GM12878 (cell line): Measurements from ENCODE around the gene REPS2. TPM values are rescaled to one million over a fixed set of nuclear protein-coding genes. Genes with fewer than 3 reads are reported as not detected.

Source experiments
- CHD4 ChIP-seq: fragments of 200-600 bp; sonication (generic); IDR thresholded peaks from 2 replicates; pipeline ENCODE4 v1.6.1; 2016; ENCODE audit warnings: mild to moderate bottlenecking
- JUND ChIP-seq: IDR thresholded peaks from 2 replicates; pipeline ENCODE4 v1.6.1; 2012; ENCODE audit warnings: low read depth, mild to moderate bottlenecking, low read length, improper control_type of control experiment, moderate library complexity
- RAD21 ChIP-seq: IDR thresholded peaks from 2 replicates; pipeline ENCODE4 v1.6.1; 2011; ENCODE audit warnings: mild to moderate bottlenecking, low read depth, low read length, moderate library complexity; ENCODE audit not compliant: insufficient read depth
- RAD51 ChIP-seq: fragments of 450-650 bp; IDR thresholded peaks from 2 replicates; pipeline ENCODE4 v1.6.1; 2016; ENCODE audit warnings: moderate library complexity, mild to moderate bottlenecking, inconsistent platforms
- ZNF274 ChIP-seq: IDR thresholded peaks from one replicate; pipeline ENCODE4 v1.8.0; 2011; ENCODE audit not compliant: insufficient read length, insufficient read depth
- polyA plus RNA-seq, 11 experiments: library from polyadenylated mRNA; depleted of rRNA in 4 of 11; unstranded in 6 of 11; stranded (reverse) in 5 of 11; fragments of >200 nt; fragmentation: Nextera tagmentation in 4 of 11; fragmentation: Illumina TruSeq in 1 of 11; extraction: Ambion mirVana in 4 of 11; extraction: Trizol in 1 of 11; gene quantifications; 1 replicate in 1 of 11; 2 replicates in 10 of 11; pipeline versions ENCODE4 v1.2.1 to v1.2.3, GENCODE V29; 2011 to 2016; ENCODE audit warnings: inconsistent platforms in 2 of 11, missing spikeins in 2 of 11, low read depth in 1 of 11
- total RNA-seq, 4 experiments: library from RNA; depleted of rRNA in 3 of 4; stranded (reverse); fragments of >200 nt in 3 of 4; fragmentation: Illumina TruSeq in 1 of 4; extraction: Trizol in 1 of 4; gene quantifications; 2 replicates each; pipeline versions ENCODE4 v1.2.1 to v1.2.3, GENCODE V29; 2013 to 2021
- TF ChIP-seq, protein P1 (sequence below): fragments of 450-650 bp; IDR thresholded peaks from 2 replicates; pipeline ENCODE4 v1.6.1; 2017; ENCODE audit warnings: antibody characterized with exemption, mild to moderate bottlenecking, moderate library complexity
- TF ChIP-seq, protein P2 (sequence below): IDR thresholded peaks from 2 replicates; pipeline ENCODE4 v1.6.1; 2011; ENCODE audit warnings: low read depth, low read length, improper control_type of control experiment, borderline replicate concordance
- TF ChIP-seq, protein P3 (sequence below): fragments of 150-350 bp; IDR thresholded peaks from 2 replicates; pipeline ENCODE4 v1.6.1; 2016; ENCODE audit warnings: low read depth, low read length

Gene REPS2
- total and polyA plus RNA-seq, 10 of the 15 experiments (the other 5 are each of a cell fraction or from before 2014, with no cell fraction given): 2.1 to 6.8 (median 3.9) TPM

DNA sequence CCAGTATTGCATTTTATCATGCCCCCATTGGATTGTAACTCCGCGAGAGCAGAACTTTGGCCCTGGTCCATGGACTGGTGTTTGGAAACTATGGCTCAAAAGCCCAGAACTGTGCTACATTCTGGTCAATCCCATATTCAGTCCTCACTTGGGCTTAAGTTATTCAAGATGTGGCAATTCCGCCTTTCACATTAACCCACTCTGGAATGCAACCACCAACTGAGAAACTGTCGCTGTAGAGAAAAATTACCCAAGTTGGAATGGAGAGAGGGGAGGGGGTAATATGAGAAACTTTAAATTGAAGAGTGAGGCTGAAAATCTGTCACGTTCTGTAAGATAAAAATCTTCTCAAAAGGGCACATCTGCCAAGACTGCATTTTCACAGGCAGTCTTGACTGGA, 239.0 kb downstream of the REPS2 start (continued):
- TF ChIP-seq, protein P1, sequence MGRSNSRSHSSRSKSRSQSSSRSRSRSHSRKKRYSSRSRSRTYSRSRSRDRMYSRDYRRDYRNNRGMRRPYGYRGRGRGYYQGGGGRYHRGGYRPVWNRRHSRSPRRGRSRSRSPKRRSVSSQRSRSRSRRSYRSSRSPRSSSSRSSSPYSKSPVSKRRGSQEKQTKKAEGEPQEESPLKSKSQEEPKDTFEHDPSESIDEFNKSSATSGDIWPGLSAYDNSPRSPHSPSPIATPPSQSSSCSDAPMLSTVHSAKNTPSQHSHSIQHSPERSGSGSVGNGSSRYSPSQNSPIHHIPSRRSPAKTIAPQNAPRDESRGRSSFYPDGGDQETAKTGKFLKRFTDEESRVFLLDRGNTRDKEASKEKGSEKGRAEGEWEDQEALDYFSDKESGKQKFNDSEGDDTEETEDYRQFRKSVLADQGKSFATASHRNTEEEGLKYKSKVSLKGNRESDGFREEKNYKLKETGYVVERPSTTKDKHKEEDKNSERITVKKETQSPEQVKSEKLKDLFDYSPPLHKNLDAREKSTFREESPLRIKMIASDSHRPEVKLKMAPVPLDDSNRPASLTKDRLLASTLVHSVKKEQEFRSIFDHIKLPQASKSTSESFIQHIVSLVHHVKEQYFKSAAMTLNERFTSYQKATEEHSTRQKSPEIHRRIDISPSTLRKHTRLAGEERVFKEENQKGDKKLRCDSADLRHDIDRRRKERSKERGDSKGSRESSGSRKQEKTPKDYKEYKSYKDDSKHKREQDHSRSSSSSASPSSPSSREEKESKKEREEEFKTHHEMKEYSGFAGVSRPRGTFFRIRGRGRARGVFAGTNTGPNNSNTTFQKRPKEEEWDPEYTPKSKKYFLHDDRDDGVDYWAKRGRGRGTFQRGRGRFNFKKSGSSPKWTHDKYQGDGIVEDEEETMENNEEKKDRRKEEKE: no peak
- TF ChIP-seq CHD4: no peak
- no peak for TF ChIP-seq RAD21
- TF ChIP-seq ZNF274: no peak
- TF ChIP-seq RAD51: no peak
- TF ChIP-seq, protein P2, sequence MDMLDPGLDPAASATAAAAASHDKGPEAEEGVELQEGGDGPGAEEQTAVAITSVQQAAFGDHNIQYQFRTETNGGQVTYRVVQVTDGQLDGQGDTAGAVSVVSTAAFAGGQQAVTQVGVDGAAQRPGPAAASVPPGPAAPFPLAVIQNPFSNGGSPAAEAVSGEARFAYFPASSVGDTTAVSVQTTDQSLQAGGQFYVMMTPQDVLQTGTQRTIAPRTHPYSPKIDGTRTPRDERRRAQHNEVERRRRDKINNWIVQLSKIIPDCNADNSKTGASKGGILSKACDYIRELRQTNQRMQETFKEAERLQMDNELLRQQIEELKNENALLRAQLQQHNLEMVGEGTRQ: no peak
- no peak for TF ChIP-seq JUND
- TF ChIP-seq, protein P3, sequence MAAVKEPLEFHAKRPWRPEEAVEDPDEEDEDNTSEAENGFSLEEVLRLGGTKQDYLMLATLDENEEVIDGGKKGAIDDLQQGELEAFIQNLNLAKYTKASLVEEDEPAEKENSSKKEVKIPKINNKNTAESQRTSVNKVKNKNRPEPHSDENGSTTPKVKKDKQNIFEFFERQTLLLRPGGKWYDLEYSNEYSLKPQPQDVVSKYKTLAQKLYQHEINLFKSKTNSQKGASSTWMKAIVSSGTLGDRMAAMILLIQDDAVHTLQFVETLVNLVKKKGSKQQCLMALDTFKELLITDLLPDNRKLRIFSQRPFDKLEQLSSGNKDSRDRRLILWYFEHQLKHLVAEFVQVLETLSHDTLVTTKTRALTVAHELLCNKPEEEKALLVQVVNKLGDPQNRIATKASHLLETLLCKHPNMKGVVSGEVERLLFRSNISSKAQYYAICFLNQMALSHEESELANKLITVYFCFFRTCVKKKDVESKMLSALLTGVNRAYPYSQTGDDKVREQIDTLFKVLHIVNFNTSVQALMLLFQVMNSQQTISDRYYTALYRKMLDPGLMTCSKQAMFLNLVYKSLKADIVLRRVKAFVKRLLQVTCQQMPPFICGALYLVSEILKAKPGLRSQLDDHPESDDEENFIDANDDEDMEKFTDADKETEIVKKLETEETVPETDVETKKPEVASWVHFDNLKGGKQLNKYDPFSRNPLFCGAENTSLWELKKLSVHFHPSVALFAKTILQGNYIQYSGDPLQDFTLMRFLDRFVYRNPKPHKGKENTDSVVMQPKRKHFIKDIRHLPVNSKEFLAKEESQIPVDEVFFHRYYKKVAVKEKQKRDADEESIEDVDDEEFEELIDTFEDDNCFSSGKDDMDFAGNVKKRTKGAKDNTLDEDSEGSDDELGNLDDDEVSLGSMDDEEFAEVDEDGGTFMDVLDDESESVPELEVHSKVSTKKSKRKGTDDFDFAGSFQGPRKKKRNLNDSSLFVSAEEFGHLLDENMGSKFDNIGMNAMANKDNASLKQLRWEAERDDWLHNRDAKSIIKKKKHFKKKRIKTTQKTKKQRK: no peak
